ENCODE data around the gene AMH. TPM values are rescaled to one million over a fixed set of nuclear protein-coding genes. Genes with fewer than 3 reads are reported as not detected.

Gene AMH
- total RNA-seq, 2 experiments from 2014 or later: 4.5 to 6.1 TPM

DNA sequence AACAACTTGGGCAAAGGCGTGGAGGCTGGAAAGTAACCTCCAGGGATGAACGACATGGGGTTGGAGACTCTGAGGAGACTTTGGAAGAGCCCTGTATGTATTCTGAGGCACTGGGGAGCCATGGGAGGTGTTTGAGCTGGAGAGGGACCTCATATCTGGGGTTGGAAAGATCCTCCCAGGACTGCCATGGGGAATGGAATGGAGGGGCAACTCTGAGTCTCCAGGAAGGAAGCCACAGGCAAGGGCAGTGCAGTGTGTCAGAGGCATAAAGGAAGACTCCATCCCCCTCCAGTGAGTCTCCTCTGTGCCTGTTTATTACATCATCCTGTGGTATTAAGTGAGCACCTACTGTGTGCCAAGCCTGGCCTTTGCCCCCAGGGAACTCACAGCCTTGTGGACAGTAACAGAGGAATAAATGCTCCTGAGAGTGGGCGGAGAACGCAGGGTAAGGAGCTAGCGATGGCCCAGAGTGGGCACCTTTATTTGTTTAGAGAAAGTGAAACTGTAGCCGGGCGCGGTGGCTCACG is 25.1 kb downstream of the AMH start:
- Mint-ChIP-seq H3K27ac (peak overlapping the region; percentile 86), H3K4me1 (ENCODE audit: low read depth) (peaks cover 31% of the 10 kb centered on the region), H3K9me3 (no peaks in the 10 kb centered on the region), H3K36me3 (ENCODE audit: low read depth) (peaks cover 42% of the 10 kb centered on the region), H3K27me3 (no peaks in the 10 kb centered on the region), H3K4me3 (peak overlapping the region; percentile 85)
- ChIA-PET CTCF (interaction anchor here (1.0 to 4.9 kb wide), 14 partner anchors 9 to 122 kb away, joined by 3 to 29 read pairs (median 6); partner anchors contain the start of genes PEAK3 and PLEKHJ1), POLR2A (interaction anchor here (0.7 to 11.0 kb wide), 8 partner anchors 14 to 128 kb away, joined by 3 to 102 read pairs (median 4); partner anchors contain the start of genes AMH and JSRP1)
- intact Hi-C loops (cut with micrococcal nuclease): no loop called here
- TF ChIP-seq, protein P1, sequence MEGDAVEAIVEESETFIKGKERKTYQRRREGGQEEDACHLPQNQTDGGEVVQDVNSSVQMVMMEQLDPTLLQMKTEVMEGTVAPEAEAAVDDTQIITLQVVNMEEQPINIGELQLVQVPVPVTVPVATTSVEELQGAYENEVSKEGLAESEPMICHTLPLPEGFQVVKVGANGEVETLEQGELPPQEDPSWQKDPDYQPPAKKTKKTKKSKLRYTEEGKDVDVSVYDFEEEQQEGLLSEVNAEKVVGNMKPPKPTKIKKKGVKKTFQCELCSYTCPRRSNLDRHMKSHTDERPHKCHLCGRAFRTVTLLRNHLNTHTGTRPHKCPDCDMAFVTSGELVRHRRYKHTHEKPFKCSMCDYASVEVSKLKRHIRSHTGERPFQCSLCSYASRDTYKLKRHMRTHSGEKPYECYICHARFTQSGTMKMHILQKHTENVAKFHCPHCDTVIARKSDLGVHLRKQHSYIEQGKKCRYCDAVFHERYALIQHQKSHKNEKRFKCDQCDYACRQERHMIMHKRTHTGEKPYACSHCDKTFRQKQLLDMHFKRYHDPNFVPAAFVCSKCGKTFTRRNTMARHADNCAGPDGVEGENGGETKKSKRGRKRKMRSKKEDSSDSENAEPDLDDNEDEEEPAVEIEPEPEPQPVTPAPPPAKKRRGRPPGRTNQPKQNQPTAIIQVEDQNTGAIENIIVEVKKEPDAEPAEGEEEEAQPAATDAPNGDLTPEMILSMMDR (IDR thresholded peaks at IDR 0.05): no peak
- no peak for DNase-seq
- ATAC-seq: no peak

DNA sequence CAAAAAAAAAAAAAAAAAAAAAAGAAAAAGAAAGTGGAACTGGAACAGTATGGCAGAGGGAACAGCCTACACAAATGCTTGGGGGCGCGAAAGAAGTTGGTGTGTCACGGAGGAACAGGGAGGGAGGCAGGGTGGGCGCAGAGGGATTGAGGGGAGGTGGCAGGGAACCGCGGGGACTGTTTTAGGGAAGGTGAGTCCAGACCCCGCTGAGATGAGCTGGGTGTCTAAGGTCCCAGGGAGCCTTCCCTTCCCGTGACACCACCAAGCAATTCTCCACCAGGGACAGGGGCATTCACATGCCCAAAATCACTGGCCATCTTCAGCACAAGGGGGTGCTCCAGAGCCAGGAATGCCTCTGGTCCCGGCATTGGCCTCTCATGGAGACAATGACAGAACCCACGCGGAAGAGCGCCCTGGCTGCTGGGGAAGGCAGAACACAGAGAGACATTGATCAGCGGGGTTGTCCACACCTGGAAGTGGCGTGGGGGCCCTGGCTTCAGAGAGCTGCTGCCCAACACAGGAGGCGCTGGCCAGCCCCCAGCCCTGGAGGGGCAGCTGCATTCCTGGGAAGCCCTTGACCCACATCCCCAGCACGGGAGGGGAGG is 25.9 kb downstream of the AMH start:
- H3K27ac Mint-ChIP-seq: peak overlapping the region; percentile 52
- ATAC-seq (no peak), DNase-seq (peak; percentile 60)
- no peaks in the 10 kb centered on the region for H3K27me3 Mint-ChIP-seq
- ChIA-PET POLR2A (interaction anchor here (0.7 to 11.0 kb wide), 7 partner anchors 13 to 127 kb away, joined by 3 to 102 read pairs (median 3); partner anchors contain the start of genes AMH and JSRP1), CTCF (interaction anchor here (1.0 to 4.9 kb wide), 10 partner anchors 8 to 123 kb away, joined by 3 to 29 read pairs (median 6); partner anchors contain the start of genes PEAK3 and PLEKHJ1)
- TF ChIP-seq, protein P1 (IDR thresholded peaks at IDR 0.05): no peak
- peaks cover 36% of the 10 kb centered on the region for H3K36me3 Mint-ChIP-seq (ENCODE audit: low read depth)
- intact Hi-C loops (cut with micrococcal nuclease): loop anchor here (5.0 kb wide), 1 partner anchor 117 kb away; no protein-coding TSS in a partner anchor
- peaks cover 31% of the 10 kb centered on the region for H3K4me1 Mint-ChIP-seq (ENCODE audit: low read depth)
- no peaks in the 10 kb centered on the region for H3K9me3 Mint-ChIP-seq
- no peak overlapping the region for H3K4me3 Mint-ChIP-seq

DNA sequence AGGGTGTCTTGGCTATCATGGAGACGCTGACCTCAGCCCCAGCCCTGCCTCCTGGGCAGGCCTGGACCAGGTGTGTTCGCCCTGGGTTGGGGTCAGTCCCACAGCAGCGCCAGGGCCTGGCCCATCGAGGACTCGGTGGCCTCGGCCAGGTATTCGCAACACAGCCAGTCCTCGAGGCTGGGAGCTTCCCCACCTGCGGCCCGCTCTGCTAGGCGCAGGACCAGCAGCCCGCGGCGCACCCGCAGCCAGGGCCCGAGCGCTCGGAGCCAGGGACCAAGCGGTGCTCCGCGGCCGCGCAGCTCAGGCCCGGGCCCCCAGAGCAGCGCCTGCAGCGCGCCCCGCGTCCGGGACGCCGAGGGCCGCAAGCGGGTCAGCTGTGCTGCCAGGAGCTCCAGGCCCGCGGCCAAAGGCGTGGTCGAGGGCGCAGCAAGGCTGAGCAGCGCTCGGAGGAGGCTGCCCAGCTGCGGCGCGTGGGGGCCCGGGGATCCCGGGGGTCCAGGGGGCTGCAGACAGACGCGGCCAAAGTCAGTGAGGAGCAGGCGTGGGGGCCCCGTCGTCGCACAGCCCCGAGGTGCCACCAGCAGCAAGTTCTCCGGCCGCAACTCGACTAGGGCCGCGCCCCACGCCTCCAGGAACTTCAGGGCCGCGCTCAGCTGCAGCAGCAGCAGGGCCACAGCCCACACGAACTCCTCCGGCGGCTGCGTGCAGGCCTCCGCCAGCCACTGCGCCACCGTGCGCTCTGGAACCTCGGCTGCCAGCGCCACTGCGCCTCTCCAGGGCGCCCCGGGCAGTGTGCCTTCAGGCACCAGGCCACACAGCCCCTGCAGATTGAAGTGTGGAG is 26.7 kb downstream of the AMH start:
- no peaks in the 10 kb centered on the region for H3K9me3 Mint-ChIP-seq
- no peaks in the 10 kb centered on the region for H3K27me3 Mint-ChIP-seq
- H3K4me3 Mint-ChIP-seq: no peak overlapping the region
- ATAC-seq (no peak), DNase-seq (no peak)
- TF ChIP-seq, protein P1 (IDR thresholded peaks at IDR 0.05): no peak
- H3K36me3 Mint-ChIP-seq (ENCODE audit: low read depth): peaks cover 34% of the 10 kb centered on the region
- ChIA-PET CTCF (interaction anchor here (1.0 to 4.9 kb wide), 4 partner anchors 13 to 120 kb away, joined by 3 to 29 read pairs (median 8); partner anchors contain the start of gene PLEKHJ1), POLR2A (interaction anchor here (0.7 to 11.0 kb wide), 8 partner anchors 12 to 126 kb away, joined by 3 to 102 read pairs (median 3); partner anchors contain the start of genes AMH and JSRP1)
- H3K27ac Mint-ChIP-seq: no peak overlapping the region
- intact Hi-C loops (cut with micrococcal nuclease): loop anchor here (5.0 kb wide), 1 partner anchor 116 kb away; no protein-coding TSS in a partner anchor
- peaks cover 31% of the 10 kb centered on the region for H3K4me1 Mint-ChIP-seq (ENCODE audit: low read depth)

DNA sequence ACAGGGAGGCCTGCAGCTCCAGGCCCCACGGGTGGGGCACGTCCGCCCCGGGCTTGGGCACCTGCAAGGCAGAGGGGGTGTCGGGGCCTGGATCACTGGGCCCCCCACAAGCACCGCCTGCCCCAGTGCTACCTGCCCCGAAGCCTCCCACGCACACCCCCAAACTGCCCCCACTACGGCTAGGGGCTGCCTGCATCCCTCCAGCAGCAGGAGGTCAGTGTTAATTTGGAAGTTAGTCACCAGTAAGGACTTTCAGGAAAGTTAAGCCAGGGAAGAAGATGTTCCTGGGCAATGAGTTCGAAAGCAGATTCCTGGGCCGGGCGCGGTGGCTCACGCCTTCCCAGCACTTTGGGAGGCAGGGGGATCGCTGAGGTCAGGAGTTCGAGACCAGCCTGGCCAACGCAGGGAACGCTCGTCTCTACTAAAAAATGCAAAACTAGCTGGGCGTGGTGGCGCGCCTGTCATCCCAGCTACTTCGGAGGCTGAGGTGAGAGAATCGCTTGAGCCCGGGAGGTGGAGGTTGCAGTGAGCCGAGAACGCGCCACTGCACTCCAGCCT is 27.4 kb downstream of the AMH start:
- TF ChIP-seq, protein P1 (IDR thresholded peaks at IDR 0.05): no peak
- no peak overlapping the region for H3K27ac Mint-ChIP-seq
- intact Hi-C loops (cut with micrococcal nuclease): loop anchor here (5.0 kb wide), 1 partner anchor 116 kb away; no protein-coding TSS in a partner anchor
- DNase-seq: no peak
- peaks cover 28% of the 10 kb centered on the region for H3K36me3 Mint-ChIP-seq (ENCODE audit: low read depth)
- ATAC-seq: no peak
- ChIA-PET CTCF (interaction anchor here (1.0 to 4.9 kb wide), 3 partner anchors 117 to 334 kb away, joined by 3 to 29 read pairs (median 10); no protein-coding TSS in a partner anchor), POLR2A (interaction anchor here (0.9 to 11.0 kb wide), 5 partner anchors 12 to 41 kb away, joined by 3 to 102 read pairs (median 4); partner anchors contain the start of genes AMH, JSRP1 and PLEKHJ1)
- no peak overlapping the region for H3K4me3 Mint-ChIP-seq
- no peaks in the 10 kb centered on the region for H3K27me3 Mint-ChIP-seq
- peaks cover 29% of the 10 kb centered on the region for H3K4me1 Mint-ChIP-seq (ENCODE audit: low read depth)
- H3K9me3 Mint-ChIP-seq: no peaks in the 10 kb centered on the region

Data from activated CD8-positive, alpha-beta T cell treated with anti-CD3 and anti-CD28 coated beads for 36 hours (primary cell).